ENCODE measurements around the gene CACNA1C. TPM values are rescaled to one million over a fixed set of nuclear protein-coding genes. Genes with fewer than 3 reads are reported as not detected.

CACNA1C gene
- total RNA-seq, 8 experiments from 2014 or later: 0.97 to 36.4 (median 5.1) TPM

- H3K4me3 ChIP-seq: no peak overlapping the region
- peaks cover 11 to 23% of the 10 kb centered on the region in 2 donors for H3K4me1 ChIP-seq (replicated peaks in 1 of 2)
- ATAC-seq (replicated peaks in 6 of 8): peak in 3 of 8 experiments; percentile 43 to 73 (median 49)
- 63 to 100% (median 86%) methylated on average over 1 to 7 of the region's 10 CpGs; no CpG with 5 or more reads in 2 of the 10 experiments for WGBS, 10 experiments
- no peak overlapping the region for H3K27ac ChIP-seq
- in situ Hi-C loops (cut with MboI; ENCODE audit: low pct_unique_long_range_greater_than_20kb in 2 of 9, low sequenced_read_pairs in 9 of 9, unreplicated experiment in 9 of 9): no loop called here
Measured at GRCh38 chr12:2374092-2374906, 321.5 kb downstream of the CACNA1C start.

DNA sequence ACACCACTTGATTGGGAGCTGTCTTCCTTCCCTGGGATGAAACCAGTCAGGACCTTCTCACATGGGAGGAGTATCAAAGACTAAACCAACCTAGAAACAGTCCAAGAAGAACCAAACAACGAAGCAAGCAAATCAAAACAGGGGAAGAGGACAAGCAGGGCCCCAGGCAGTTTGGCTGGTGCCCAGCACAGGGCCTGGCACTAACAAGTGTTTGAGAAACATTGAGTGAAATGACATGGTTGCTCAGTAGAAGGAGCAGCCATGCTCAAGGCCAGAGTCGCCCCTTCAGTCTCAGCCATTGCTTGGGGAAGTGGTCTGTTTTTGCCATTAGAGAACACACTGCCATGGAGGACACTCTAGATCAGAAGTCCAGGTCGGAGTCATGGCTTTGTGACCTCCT, 323.1 kb downstream of the CACNA1C start:
- in situ Hi-C loops (cut with MboI; ENCODE audit: low pct_unique_long_range_greater_than_20kb in 2 of 9, low sequenced_read_pairs in 9 of 9, unreplicated experiment in 9 of 9): no loop called here
- H3K27ac ChIP-seq: no peak overlapping the region
- WGBS, 10 experiments: 60 to 100% (median 89%) methylated on average over 1 to 3 of the region's 3 CpGs; no CpG with 5 or more reads in 3 of the 10 experiments
- ATAC-seq (replicated peaks in 6 of 8): no peak
- H3K4me3 ChIP-seq: no peak overlapping the region
- H3K4me1 ChIP-seq (replicated peaks in 1 of 2): peaks cover 11 to 23% of the 10 kb centered on the region in 2 donors

DNA sequence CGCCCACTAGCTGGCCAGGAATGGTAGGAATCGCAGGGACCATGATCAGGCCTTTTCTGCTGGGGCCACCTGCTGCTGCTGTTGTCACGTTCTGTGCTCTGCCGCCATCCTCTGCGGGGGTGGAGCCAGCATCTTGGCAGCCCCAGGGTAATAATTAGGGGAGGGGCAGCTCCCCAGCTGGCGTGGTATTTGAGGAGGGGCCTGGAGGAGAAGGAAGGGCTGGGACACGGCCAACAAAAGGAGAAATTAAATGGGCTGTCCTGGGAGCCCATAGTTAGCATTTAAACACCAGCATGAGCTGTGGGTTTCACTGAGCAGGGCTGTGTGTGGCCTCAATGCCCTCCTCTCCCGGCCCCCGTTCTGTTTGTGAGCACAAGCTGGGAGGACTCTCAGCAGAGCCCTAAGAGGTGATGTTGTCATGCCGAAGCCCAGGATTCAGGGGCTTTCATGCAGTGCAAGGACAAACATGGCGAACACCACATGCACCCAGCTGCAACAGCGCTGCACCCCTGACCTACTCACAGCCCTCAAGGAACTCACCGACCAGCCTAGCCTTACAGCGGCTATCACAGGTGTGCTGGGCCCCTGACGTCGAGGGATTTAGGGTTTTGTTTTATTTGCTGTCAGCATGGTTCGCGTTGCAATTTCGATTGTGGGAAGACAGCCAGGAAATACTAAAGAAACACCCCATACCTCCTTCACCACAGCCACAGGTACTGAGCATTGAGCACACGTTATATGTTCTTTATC, 324.3 kb downstream of the CACNA1C start:
- in situ Hi-C loops (cut with MboI; ENCODE audit: low pct_unique_long_range_greater_than_20kb in 2 of 9, low sequenced_read_pairs in 9 of 9, unreplicated experiment in 9 of 9): no loop called here
- 20 to 100% (median 75%) methylated on average over 1 to 8 of the region's 20 CpGs for WGBS, 10 experiments
- Histone ChIP-seq H3K4me1 (replicated peaks in 1 of 2) (peaks cover 9 to 21% of the 10 kb centered on the region in 2 donors), H3K4me3 (no peak overlapping the region), H3K27ac (no peak overlapping the region)
- ATAC-seq (replicated peaks in 6 of 8): peak in 6 of 8 experiments; percentile 56 to 93 (median 87)

DNA sequence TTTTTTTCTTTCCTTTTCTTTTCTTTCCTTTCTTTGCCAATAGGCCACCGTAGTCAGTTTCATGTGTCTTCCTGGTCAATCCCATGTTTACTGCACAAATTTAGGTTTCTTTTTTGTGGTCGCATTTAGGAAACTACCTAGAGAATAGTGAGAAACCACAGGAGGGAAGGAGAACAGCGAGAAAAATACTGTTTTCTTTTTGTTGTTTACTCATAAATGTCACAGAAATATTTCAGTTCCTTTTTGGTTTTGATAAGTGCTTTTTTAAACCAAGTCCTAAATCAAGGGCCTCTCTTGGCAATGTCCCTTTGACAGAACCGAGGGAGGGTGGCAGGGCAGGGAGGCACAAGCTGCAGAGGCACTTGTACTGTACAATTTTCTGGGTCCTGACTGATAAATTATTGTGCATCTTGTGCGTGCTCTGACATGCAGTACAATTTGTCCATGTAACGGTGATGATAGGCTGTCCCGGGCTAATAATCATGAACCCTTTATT, 326.1 kb downstream of the CACNA1C start:
- Histone ChIP-seq H3K4me3 (no peak overlapping the region), H3K4me1 (replicated peaks in 1 of 2) (peaks cover 4 to 16% of the 10 kb centered on the region in 2 donors), H3K27ac (no peak overlapping the region)
- ATAC-seq (replicated peaks in 6 of 8): no peak
- in situ Hi-C loops (cut with MboI; ENCODE audit: low pct_unique_long_range_greater_than_20kb in 2 of 9, low sequenced_read_pairs in 9 of 9, unreplicated experiment in 9 of 9): no loop called here
- 65 to 100% (median 82%) methylated on average over 1 to 7 of the region's 7 CpGs for WGBS, 10 experiments

DNA sequence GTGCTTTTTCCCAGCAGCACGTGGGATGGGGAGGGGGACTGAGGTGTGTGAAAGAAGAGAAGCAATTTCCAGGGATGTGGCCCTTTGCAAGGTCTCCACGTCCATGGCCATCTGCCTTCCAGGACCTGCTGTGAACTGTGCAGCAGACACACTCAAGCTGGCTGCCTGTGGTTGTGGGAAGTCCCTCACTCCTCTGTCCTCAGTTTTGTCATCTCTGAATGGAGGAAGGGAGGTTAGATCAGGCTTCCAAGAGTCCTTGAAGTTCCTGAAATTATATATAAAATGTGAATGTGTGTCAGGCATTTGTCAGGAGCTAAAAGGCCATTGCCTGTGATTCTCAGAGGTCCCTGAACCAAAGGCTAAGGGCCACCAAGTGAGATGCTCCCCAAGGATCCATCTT, 328.2 kb downstream of the CACNA1C start:
- Histone ChIP-seq H3K4me1 (replicated peaks in 1 of 2) (peaks cover 4 to 9% of the 10 kb centered on the region in 2 donors), H3K4me3 (no peak overlapping the region), H3K27ac (no peak overlapping the region)
- 60 to 100% (median 80%) methylated on average over 1 of the region's 2 CpGs; no CpG with 5 or more reads in 7 of the 10 experiments for WGBS, 10 experiments
- in situ Hi-C loops (cut with MboI; ENCODE audit: low pct_unique_long_range_greater_than_20kb in 2 of 9, low sequenced_read_pairs in 9 of 9, unreplicated experiment in 9 of 9): no loop called here
- no peak for ATAC-seq (replicated peaks in 6 of 8)

DNA sequence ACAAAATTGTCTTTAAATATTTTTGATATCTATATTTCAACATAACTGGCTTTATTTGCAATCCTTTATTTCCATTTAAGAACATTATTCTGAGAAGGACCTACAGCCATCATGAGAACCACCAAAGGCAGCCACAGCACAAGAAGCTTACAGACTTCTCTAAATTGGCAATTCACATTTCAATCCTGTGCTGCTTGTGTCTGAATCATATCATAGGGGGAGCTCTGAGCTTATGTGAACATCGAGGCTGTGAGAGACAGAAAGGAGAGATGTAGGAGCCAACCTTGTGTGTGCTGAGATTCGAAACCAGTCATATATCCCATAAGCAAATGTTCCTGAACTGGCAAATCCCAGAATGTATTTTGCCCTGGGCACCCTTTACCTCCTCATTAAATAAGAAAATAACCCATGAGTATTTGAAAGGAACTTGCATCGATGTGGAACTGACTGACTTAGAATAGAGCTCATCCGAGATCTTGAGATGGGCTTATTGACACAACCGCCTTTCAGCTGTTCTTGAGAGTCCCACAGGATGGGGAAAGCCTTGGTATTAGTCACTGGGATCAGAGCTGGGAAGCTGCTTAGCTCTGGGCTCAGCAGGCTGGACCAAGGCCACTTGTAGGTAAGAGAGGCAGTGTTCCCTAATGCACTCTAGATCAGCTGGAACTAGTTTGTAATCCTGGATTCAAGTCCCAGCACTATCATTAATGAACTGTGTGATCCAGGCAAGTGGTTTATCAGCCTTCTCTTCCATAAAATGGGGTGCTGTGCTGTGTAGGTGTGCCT, 329.8 kb downstream of the CACNA1C start:
- in situ Hi-C loops (cut with MboI; ENCODE audit: low pct_unique_long_range_greater_than_20kb in 2 of 9, low sequenced_read_pairs in 9 of 9, unreplicated experiment in 9 of 9): no loop called here
- ATAC-seq (replicated peaks in 6 of 8): peak in 1 of 8 experiments; percentile 41
- Histone ChIP-seq H3K4me1 (replicated peaks in 1 of 2) (peaks cover 0 to 2% of the 10 kb centered on the region in 2 donors), H3K27ac (no peak overlapping the region), H3K4me3 (no peak overlapping the region)
- WGBS, 10 experiments: 44 to 92% (median 83%) methylated on average over 1 to 4 of the region's 5 CpGs; no CpG with 5 or more reads in 3 of the 10 experiments

DNA sequence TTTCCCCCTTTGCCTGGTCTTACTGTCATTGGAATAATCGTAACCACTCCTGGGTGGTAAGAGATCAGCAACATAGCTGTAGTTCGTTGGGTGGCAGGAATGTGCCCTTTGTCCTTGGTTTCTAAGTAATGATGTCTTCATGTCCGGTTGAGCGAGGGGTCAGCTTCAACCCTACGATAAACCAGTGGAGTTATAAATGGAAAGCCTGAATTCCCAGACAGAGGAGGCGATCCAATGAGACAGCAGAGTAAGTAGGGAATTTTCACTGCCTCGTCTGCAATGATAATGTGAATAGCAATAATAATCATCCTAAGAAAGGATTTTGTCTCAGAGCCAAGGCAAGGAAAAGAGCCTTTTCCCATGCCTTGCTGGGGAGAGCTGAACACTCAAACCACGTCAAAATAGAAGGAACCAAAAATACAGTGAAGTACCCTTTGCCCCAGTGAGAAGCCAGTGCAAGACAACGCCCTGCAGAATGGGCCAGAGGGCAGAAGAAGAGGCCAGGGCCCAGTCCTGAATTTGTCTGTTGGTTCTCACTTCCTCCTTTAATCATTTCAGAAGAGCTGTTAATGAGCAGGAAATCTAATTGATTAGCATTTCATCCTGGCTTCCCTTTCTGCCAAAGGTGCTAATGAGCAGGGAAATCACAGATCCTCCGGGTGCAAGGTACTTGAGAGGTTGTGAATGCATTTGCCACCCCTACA, 330.7 kb downstream of the CACNA1C start:
- in situ Hi-C loops (cut with MboI; ENCODE audit: low pct_unique_long_range_greater_than_20kb in 2 of 9, low sequenced_read_pairs in 9 of 9, unreplicated experiment in 9 of 9): no loop called here
- 60 to 100% (median 79%) methylated on average over 1 to 8 of the region's 10 CpGs for WGBS, 10 experiments
- Histone ChIP-seq H3K4me1 (replicated peaks in 1 of 2) (peaks cover 0 to 2% of the 10 kb centered on the region in 2 donors), H3K4me3 (no peak overlapping the region), H3K27ac (no peak overlapping the region)
- no peak for ATAC-seq (replicated peaks in 6 of 8)

- no peak for ATAC-seq (replicated peaks in 6 of 8)
- peaks cover 0 to 2% of the 10 kb centered on the region in 2 donors for H3K4me1 ChIP-seq (replicated peaks in 1 of 2)
- in situ Hi-C loops (cut with MboI; ENCODE audit: low pct_unique_long_range_greater_than_20kb in 2 of 9, low sequenced_read_pairs in 9 of 9, unreplicated experiment in 9 of 9): no loop called here
- H3K4me3 ChIP-seq: no peak overlapping the region
- WGBS, 10 experiments: 86 to 100% (median 93%) methylated on average over 2 to 6 of the region's 6 CpGs; no CpG with 5 or more reads in 1 of the 10 experiments
- H3K27ac ChIP-seq: no peak overlapping the region
Measured at GRCh38 chr12:2384029-2384386, 331.2 kb downstream of the CACNA1C start.

DNA sequence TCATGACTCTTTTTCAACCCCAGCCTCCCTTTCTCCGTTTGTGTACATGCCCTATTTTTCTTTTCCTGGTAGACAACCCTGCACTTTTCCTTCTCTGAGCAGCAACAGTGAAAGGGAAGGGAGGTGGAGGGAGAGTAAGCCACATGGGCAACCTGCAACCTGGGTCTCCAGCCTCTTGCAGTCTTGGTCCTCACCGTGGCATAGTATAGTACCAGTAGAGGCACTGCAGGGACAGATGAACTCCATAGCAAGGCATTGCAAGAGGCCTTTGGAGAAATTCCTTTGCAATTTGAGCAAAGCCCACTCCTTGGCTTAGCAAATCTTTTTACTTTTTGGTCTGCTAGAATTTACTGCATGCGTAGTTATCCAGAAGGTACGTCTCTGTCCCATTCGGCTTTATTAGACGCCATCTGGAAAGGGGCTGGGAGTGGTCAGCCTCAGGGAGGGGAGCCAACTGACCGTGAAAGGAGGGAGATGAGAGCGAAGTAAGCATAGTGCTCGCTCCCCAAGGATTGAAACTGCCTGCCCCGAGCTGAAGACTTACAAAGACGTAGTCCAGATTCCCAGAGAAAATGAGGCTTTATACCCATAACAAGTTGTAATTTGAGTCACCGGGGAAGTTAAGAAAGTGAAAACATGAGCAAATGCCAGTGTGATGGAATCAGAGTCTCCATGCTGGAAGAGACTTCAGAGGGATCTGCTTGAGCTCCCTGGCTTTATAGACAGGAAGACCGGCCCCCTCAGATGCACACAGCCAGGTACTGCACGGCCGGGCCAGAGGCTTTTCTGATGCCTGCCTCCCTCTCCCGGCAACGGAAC, 332.0 kb downstream of the CACNA1C start:
- 32 to 100% (median 81%) methylated on average over 1 to 15 of the region's 17 CpGs; no CpG with 5 or more reads in 1 of the 10 experiments for WGBS, 10 experiments
- peak in 2 of 8 experiments; percentile 28 to 70 for ATAC-seq (replicated peaks in 6 of 8)
- in situ Hi-C loops (cut with MboI; ENCODE audit: low pct_unique_long_range_greater_than_20kb in 2 of 9, low sequenced_read_pairs in 9 of 9, unreplicated experiment in 9 of 9): no loop called here
- no peak overlapping the region for H3K4me3 ChIP-seq
- peaks cover 0 to 2% of the 10 kb centered on the region in 2 donors for H3K4me1 ChIP-seq (replicated peaks in 1 of 2)
- no peak overlapping the region for H3K27ac ChIP-seq

DNA sequence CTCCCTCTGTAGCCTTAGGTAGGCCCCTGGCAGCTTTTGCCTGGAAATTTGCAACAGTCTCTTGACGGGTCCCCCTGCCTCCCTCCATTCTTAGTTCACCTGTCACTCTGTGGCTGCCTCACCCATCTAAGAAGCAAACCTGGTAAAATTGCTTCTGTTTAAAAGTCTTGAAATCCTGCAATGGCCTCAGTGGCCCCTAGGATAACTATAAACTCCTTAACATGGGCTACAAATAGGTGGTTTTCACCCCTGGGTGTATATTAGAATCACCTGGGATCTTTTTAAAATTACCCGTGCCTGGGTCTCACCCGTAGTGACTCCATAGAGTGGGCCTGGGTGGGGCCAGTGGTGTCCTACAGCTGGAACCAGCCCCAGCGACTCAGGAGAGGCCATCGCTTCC, 332.7 kb downstream of the CACNA1C start:
- no peak overlapping the region for H3K4me3 ChIP-seq
- WGBS, 10 experiments: 64 to 100% (median 90%) methylated on average over 1 to 4 of the region's 5 CpGs; no CpG with 5 or more reads in 3 of the 10 experiments
- H3K4me1 ChIP-seq (replicated peaks in 1 of 2): peaks cover 0 to 2% of the 10 kb centered on the region in 2 donors
- no peak for ATAC-seq (replicated peaks in 6 of 8)
- no peak overlapping the region for H3K27ac ChIP-seq
- in situ Hi-C loops (cut with MboI; ENCODE audit: low pct_unique_long_range_greater_than_20kb in 2 of 9, low sequenced_read_pairs in 9 of 9, unreplicated experiment in 9 of 9): no loop called here

- H3K27ac ChIP-seq: no peak overlapping the region
- no peak overlapping the region for H3K4me3 ChIP-seq
- peak in 3 of 8 experiments; percentile 60 to 86 (median 78) for ATAC-seq (replicated peaks in 6 of 8)
- WGBS, 10 experiments: 60 to 83% (median 75%) methylated on average over 1 to 3 of the region's 3 CpGs; no CpG with 5 or more reads in 5 of the 10 experiments
- peaks cover 0 to 2% of the 10 kb centered on the region in 2 donors for H3K4me1 ChIP-seq (replicated peaks in 1 of 2)
- in situ Hi-C loops (cut with MboI; ENCODE audit: low pct_unique_long_range_greater_than_20kb in 2 of 9, low sequenced_read_pairs in 9 of 9, unreplicated experiment in 9 of 9): no loop called here
Measured at GRCh38 chr12:2386566-2386965, 333.8 kb downstream of the CACNA1C start.
